ENCODE results near the gene THEMIS. TPM values are rescaled to one million over a fixed set of nuclear protein-coding genes. Genes with fewer than 3 reads are reported as not detected.

The THEMIS gene
- total RNA-seq, 2 donors from 2014 or later: not detected

DNA sequence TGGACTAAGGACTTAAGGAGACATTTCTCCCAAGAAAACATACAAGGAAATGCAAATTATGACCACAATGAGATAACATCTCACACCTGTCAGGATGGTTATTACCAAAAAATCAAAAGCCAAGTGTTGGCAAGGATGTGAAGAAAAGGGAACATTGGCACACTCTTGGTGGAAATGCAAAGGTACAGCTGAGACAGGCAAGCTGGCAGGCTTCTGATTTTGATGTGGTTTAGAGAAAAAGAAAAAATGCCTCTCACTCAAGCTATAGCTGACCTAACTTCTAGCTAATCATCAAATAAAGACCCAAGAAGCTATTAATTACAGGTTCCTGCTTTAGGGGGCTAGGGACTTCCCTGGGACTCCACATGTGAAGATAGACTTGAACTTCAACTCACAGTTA is 139.8 kb downstream of the THEMIS start:
- no peak for DNase-seq
- Histone ChIP-seq H3K4me3 (ENCODE audit: low read length) (no peak overlapping the region), H3K4me1 (ENCODE audit: control insufficient read depth, insufficient read depth, low read length) (no peaks in the 10 kb centered on the region), H3K27me3 (ENCODE audit: control insufficient read depth, insufficient read depth, low read length, poor library complexity, severe bottlenecking) (no peaks in the 10 kb centered on the region), H3K9ac (ENCODE audit: extremely low read depth, low read length, poor library complexity, severe bottlenecking) (no peak overlapping the region), H3K27ac (ENCODE audit: low read depth, low read length) (no peak overlapping the region), H3K36me3 (ENCODE audit: control insufficient read depth, insufficient read depth, low read length) (no peaks in the 10 kb centered on the region), H3K9me3 (ENCODE audit: control insufficient read depth, low read length) (no peaks in the 10 kb centered on the region)
- Mint-ChIP-seq H3K4me1 (no peaks in the 10 kb centered on the region), H3K4me3 (no peak overlapping the region), H3K27ac (no peak overlapping the region), H3K27me3 (ENCODE audit: insufficient read depth) (no peaks in the 10 kb centered on the region), H3K9me3 (peaks cover 1% of the 10 kb centered on the region), H3K36me3 (ENCODE audit: low read depth) (no peaks in the 10 kb centered on the region)
- TF ChIP-seq, protein P1, sequence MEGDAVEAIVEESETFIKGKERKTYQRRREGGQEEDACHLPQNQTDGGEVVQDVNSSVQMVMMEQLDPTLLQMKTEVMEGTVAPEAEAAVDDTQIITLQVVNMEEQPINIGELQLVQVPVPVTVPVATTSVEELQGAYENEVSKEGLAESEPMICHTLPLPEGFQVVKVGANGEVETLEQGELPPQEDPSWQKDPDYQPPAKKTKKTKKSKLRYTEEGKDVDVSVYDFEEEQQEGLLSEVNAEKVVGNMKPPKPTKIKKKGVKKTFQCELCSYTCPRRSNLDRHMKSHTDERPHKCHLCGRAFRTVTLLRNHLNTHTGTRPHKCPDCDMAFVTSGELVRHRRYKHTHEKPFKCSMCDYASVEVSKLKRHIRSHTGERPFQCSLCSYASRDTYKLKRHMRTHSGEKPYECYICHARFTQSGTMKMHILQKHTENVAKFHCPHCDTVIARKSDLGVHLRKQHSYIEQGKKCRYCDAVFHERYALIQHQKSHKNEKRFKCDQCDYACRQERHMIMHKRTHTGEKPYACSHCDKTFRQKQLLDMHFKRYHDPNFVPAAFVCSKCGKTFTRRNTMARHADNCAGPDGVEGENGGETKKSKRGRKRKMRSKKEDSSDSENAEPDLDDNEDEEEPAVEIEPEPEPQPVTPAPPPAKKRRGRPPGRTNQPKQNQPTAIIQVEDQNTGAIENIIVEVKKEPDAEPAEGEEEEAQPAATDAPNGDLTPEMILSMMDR (conservative IDR thresholded peaks at IDR 0.05): no peak

DNA sequence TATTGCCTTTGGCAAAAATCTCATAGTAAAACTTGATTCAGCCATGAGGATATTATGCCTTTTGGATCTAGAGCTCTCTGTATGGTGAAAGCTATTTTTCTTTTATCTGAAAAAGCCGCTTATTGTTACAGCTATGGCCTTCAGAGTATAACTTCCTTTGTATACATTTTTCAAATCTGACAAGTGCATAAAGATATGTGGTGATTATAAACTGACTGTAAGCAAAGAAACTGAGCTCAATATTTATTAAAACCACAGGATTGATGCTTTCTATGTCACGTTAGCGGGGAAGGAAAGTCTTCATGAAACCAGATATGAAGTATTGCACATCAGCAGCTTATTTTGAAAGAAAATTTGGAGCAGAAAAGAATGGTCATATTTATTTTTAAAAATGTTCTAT is 151.8 kb downstream of the THEMIS start:
- no peak overlapping the region for H3K4me3 Mint-ChIP-seq
- Histone ChIP-seq H3K27me3 (ENCODE audit: control insufficient read depth, insufficient read depth, low read length, poor library complexity, severe bottlenecking) (no peaks in the 10 kb centered on the region), H3K4me1 (ENCODE audit: control insufficient read depth, insufficient read depth, low read length) (no peaks in the 10 kb centered on the region), H3K36me3 (ENCODE audit: control insufficient read depth, insufficient read depth, low read length) (no peaks in the 10 kb centered on the region), H3K27ac (ENCODE audit: low read depth, low read length) (no peak overlapping the region), H3K4me3 (ENCODE audit: low read length) (no peak overlapping the region), H3K9me3 (ENCODE audit: control insufficient read depth, low read length) (no peaks in the 10 kb centered on the region), H3K9ac (ENCODE audit: extremely low read depth, low read length, poor library complexity, severe bottlenecking) (no peak overlapping the region)
- no peaks in the 10 kb centered on the region for H3K4me1 Mint-ChIP-seq
- WGBS, 2 experiments (ENCODE audit: insufficient coverage in 1 of 2, insufficient read length in 1 of 2): 91 to 100% methylated on average over 2 to 3 of the region's 3 CpGs
- no peak for DNase-seq
- TF ChIP-seq, protein P1 (conservative IDR thresholded peaks at IDR 0.05): no peak
- no peaks in the 10 kb centered on the region for H3K27me3 Mint-ChIP-seq (ENCODE audit: insufficient read depth)
- no peak overlapping the region for H3K27ac Mint-ChIP-seq
- H3K36me3 Mint-ChIP-seq (ENCODE audit: low read depth): no peaks in the 10 kb centered on the region
- no peaks in the 10 kb centered on the region for H3K9me3 Mint-ChIP-seq

DNA sequence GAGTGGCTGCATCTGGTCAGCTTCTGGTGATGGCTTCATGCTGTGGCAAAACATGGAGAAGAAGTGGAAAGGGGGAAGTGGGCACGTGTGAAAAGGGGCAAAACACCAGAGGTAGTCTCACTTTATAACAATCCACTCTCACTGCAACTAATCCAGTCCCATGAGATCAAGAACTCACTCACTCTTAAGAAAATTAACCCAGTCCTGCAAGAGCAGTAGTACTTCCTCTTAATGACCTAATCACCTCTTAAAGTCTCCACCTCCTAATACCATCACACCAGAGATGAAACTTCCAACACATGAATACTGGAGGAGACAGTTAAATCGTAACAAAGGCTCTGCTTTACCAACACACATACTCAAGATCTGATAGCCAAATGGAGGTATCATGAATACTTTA is 152.6 kb downstream of the THEMIS start:
- no peak overlapping the region for H3K4me3 Mint-ChIP-seq
- H3K4me1 Mint-ChIP-seq: no peaks in the 10 kb centered on the region
- Histone ChIP-seq H3K27ac (ENCODE audit: low read depth, low read length) (no peak overlapping the region), H3K36me3 (ENCODE audit: control insufficient read depth, insufficient read depth, low read length) (no peaks in the 10 kb centered on the region), H3K9me3 (ENCODE audit: control insufficient read depth, low read length) (no peaks in the 10 kb centered on the region), H3K4me1 (ENCODE audit: control insufficient read depth, insufficient read depth, low read length) (no peaks in the 10 kb centered on the region), H3K27me3 (ENCODE audit: control insufficient read depth, insufficient read depth, low read length, poor library complexity, severe bottlenecking) (no peaks in the 10 kb centered on the region), H3K9ac (ENCODE audit: extremely low read depth, low read length, poor library complexity, severe bottlenecking) (no peak overlapping the region), H3K4me3 (ENCODE audit: low read length) (no peak overlapping the region)
- no peaks in the 10 kb centered on the region for H3K36me3 Mint-ChIP-seq (ENCODE audit: low read depth)
- no peaks in the 10 kb centered on the region for H3K9me3 Mint-ChIP-seq
- no peaks in the 10 kb centered on the region for H3K27me3 Mint-ChIP-seq (ENCODE audit: insufficient read depth)
- DNase-seq: no peak
- no peak overlapping the region for H3K27ac Mint-ChIP-seq
- 81% methylated on average over 2 of the region's 2 CpGs; no CpG with 5 or more reads in 1 of the 2 experiments for WGBS, 2 experiments (ENCODE audit: insufficient coverage in 1 of 2, insufficient read length in 1 of 2)
- TF ChIP-seq, protein P1 (conservative IDR thresholded peaks at IDR 0.05): no peak
